OCI-LY7 (cell line): ENCODE measurements around the gene ACADS. TPM values are rescaled to one million over a fixed set of nuclear protein-coding genes. Genes with fewer than 3 reads are reported as not detected.

ENCODE experiments used
- BruUV-seq: library from RNA; stranded (reverse); fragments of 400-500 nt; replicated peaks from 2 replicates; lab custom pipeline; 2021; lab: Mats Ljungman, UMichigan
- CTCF ChIA-PET: fragments of 300-600 bp; sonication (Branson Sonifier 250); formaldehyde crosslinking; loops from one replicate; lab custom pipeline; 2022; ENCODE audit warnings: antibody characterized with exemption; ENCODE audit not compliant: unreplicated experiment; lab: Charles Lee
- POLR2A ChIA-PET: fragments of 300-600 bp; sonication (Branson Sonifier 250); formaldehyde crosslinking; loops from one replicate; lab custom pipeline; 2022; ENCODE audit warnings: antibody characterized with exemption; lab: Charles Lee
- DNase-seq: peaks from one replicate; pipeline ENCODE4 v3.0.0-alpha.2; 2015; ENCODE audit warnings: low spot score
- H2AFZ ChIP-seq: fragments of 200-600 bp; sonication (generic), shearing (Covaris generic); 2 replicates; pipeline ENCODE4 v1.6.1; 2014; ENCODE audit warnings: mild to moderate bottlenecking, antibody characterized with exemption, low read length, moderate library complexity
- H3K27ac ChIP-seq: fragments of 200-600 bp; sonication (generic); 2 replicates; pipeline ENCODE4 v1.5.1; 2014; ENCODE audit warnings: mixed run types, low read depth, mild to moderate bottlenecking, moderate library complexity, low read length, inconsistent platforms; ENCODE audit not compliant: poor library complexity, severe bottlenecking
- H3K36me3 ChIP-seq: fragments of 200-600 bp; sonication (generic); 2 replicates; pipeline ENCODE4 v1.6.1; 2014; ENCODE audit warnings: mild to moderate bottlenecking, antibody characterized with exemption, low read length, moderate library complexity, mixed read lengths; ENCODE audit not compliant: insufficient read depth
- H3K4me1 ChIP-seq: fragments of 200-600 bp; sonication (generic); 2 replicates; pipeline ENCODE4 v1.5.1; 2014; ENCODE audit warnings: mild to moderate bottlenecking, low read length; ENCODE audit not compliant: insufficient read depth, poor library complexity, severe bottlenecking
- H3K4me2 ChIP-seq: fragments of 200-600 bp; sonication (generic); 2 replicates; pipeline ENCODE4 v1.6.1; 2014; ENCODE audit warnings: mild to moderate bottlenecking, low read length
- H3K4me3 ChIP-seq: fragments of 200-600 bp; sonication (generic); 2 replicates; pipeline ENCODE4 v1.5.1; 2014; ENCODE audit warnings: mild to moderate bottlenecking, low read depth, low read length; ENCODE audit not compliant: poor library complexity, severe bottlenecking
- H3K79me2 ChIP-seq: fragments of 200-600 bp; sonication (generic); 2 replicates; pipeline ENCODE4 v1.6.1; 2016; ENCODE audit warnings: low read depth, mild to moderate bottlenecking, low read length, moderate library complexity, mixed read lengths; ENCODE audit not compliant: insufficient read depth
- H3K9me2 ChIP-seq: fragments of 200-600 bp; sonication (generic); 2 replicates; pipeline ENCODE4 v1.6.1; 2016; ENCODE audit warnings: mild to moderate bottlenecking, low read length, mixed read lengths; ENCODE audit not compliant: insufficient read depth
- H3K9me3 ChIP-seq: fragments of 200-600 bp; sonication (generic); 2 replicates; pipeline ENCODE4 v1.6.1; 2014; ENCODE audit warnings: mild to moderate bottlenecking, mixed run types, low read length, mixed read lengths
- H4K20me1 ChIP-seq: fragments of 200-600 bp; sonication (generic); 2 replicates; pipeline ENCODE4 v1.6.1; 2014; ENCODE audit warnings: mild to moderate bottlenecking, antibody characterized with exemption, low read length, moderate library complexity, mixed read lengths; ENCODE audit not compliant: insufficient read depth
- CTCF ChIP-seq: fragments of 200-600 bp; sonication (generic); conservative IDR thresholded peaks from 2 replicates; pipeline ENCODE4 v1.5.1; 2014; ENCODE audit warnings: mild to moderate bottlenecking, antibody characterized with exemption, low read length, moderate library complexity, mixed read lengths
- EZH2phosphoT487 ChIP-seq: fragments of 200-600 bp; sonication (generic); IDR thresholded peaks from 2 replicates; pipeline ENCODE4 v1.6.1; 2018; ENCODE audit warnings: low read depth, borderline replicate concordance, mild to moderate bottlenecking, mixed run types, antibody characterized with exemption, low read length, moderate library complexity, mixed read lengths
- intact Hi-C: fragments of 100-400 bp; cut with micrococcal nuclease; formaldehyde crosslinking; loops from one replicate; pipeline ENCODE4 v1.10.0; 2022; ENCODE audit not compliant: unreplicated experiment
- total RNA-seq, 2 experiments: library from RNA; depleted of rRNA in 1 of 2; stranded (reverse); fragments of >200 nt in 1 of 2; shearing (Covaris generic) in 1 of 2; gene quantifications; 2 replicates each; pipeline ENCODE4 v1.2.3, GENCODE V29; 2014 to 2022

ACADS gene
- total RNA-seq, 2 experiments from 2014 or later, result 8.8 to 11.2 TPM

GRCh38 chr12:120722784-120723183 lies 2.8 kb upstream of the ACADS start:
- Histone ChIP-seq H3K9me2 (no peaks in the 10 kb centered on the region), H3K9me3 (no peaks in the 10 kb centered on the region), H3K4me2 (no peak overlapping the region), H3K4me3 (no peak overlapping the region), H4K20me1 (no peaks in the 10 kb centered on the region), H3K36me3 (peaks cover 61% of the 10 kb centered on the region), H2AFZ (no peak overlapping the region), H3K27ac (no peak overlapping the region), H3K4me1 (peaks cover 36% of the 10 kb centered on the region), H3K79me2 (no peaks in the 10 kb centered on the region)
- no TSS peak for BruUV-seq
- DNase-seq, result no peak
- ChIA-PET POLR2A (no interaction called here), CTCF (no interaction called here)
- TF ChIP-seq EZH2phosphoT487, result no peak
- no peak for TF ChIP-seq CTCF
- intact Hi-C loops, result loop anchor here (10.0 kb wide), 1 partner anchor 288 kb away; the partner anchor contains the start of gene COX6A1

GRCh38 chr12:120724720-120725119 lies 906 bp upstream of the ACADS start:
- peaks cover 44% of the 10 kb centered on the region for H3K36me3 ChIP-seq
- H2AFZ ChIP-seq, result no peak overlapping the region
- BruUV-seq, result no TSS peak
- no peaks in the 10 kb centered on the region for H3K9me2 ChIP-seq
- H4K20me1 ChIP-seq, result no peaks in the 10 kb centered on the region
- intact Hi-C loops, result loop anchor here (5.0 to 10.0 kb wide), 3 partner anchors 142 to 290 kb away; partner anchors contain the start of genes COX6A1 and POP5
- H3K79me2 ChIP-seq, result no peaks in the 10 kb centered on the region
- no peak overlapping the region for H3K27ac ChIP-seq
- no peak for DNase-seq
- TF ChIP-seq EZH2phosphoT487, result no peak
- no peak overlapping the region for H3K4me3 ChIP-seq
- CTCF ChIA-PET, result no interaction called here
- POLR2A ChIA-PET, result no interaction called here
- peak overlapping the region; percentile 69; the same call in 1 of the 2 replicates for H3K4me2 ChIP-seq
- H3K9me3 ChIP-seq, result no peaks in the 10 kb centered on the region
- peaks cover 36% of the 10 kb centered on the region for H3K4me1 ChIP-seq

GRCh38 chr12:120725151-120725658 lies 421 bp upstream of the ACADS start:
- TF ChIP-seq CTCF, result no peak
- TF ChIP-seq EZH2phosphoT487, result no peak

More at GRCh38 chr12:120725151-120725658, 421 bp upstream of the ACADS start:
- ChIA-PET CTCF (no interaction called here), POLR2A (interaction anchor here (0.6 kb wide), 1 partner anchor 14 kb away, joined by 3 read pairs; no protein-coding TSS in a partner anchor)
- intact Hi-C loops, result loop anchor here (5.0 to 10.0 kb wide), 3 partner anchors 143 to 290 kb away; partner anchors contain the start of genes COX6A1 and POP5
- no peaks in the 10 kb centered on the region for H4K20me1 ChIP-seq
- peak overlapping the region; percentile 69 for H3K4me2 ChIP-seq
- no peak for DNase-seq
- peak overlapping the region; percentile 48; the same call in 1 of the 2 replicates for H2AFZ ChIP-seq
- H3K79me2 ChIP-seq, result no peaks in the 10 kb centered on the region
- H3K27ac ChIP-seq, result no peak overlapping the region
- no TSS peak for BruUV-seq
- H3K4me3 ChIP-seq, result peak overlapping the region; percentile 64
- H3K4me1 ChIP-seq, result peaks cover 36% of the 10 kb centered on the region
- H3K9me3 ChIP-seq, result no peaks in the 10 kb centered on the region
- H3K36me3 ChIP-seq, result peaks cover 42% of the 10 kb centered on the region
- H3K9me2 ChIP-seq, result no peaks in the 10 kb centered on the region
